Neural progenitor cell (in vitro differentiated cells): ENCODE results near the gene TBATA.

Experiments used
- CTCF ChIP-seq: fragments of 200-600 bp; sonication (generic); IDR thresholded peaks from 2 replicates; pipeline ENCODE4 v1.5.1; 2017; ENCODE audit warnings: antibody characterized with exemption, mild to moderate bottlenecking
- EZH2phosphoT487 ChIP-seq: fragments of 200-600 bp; sonication (generic); IDR thresholded peaks from 2 replicates; pipeline ENCODE4 v1.6.1; 2017; ENCODE audit warnings: antibody characterized with exemption

GRCh38 chr10:70760271-70760787 lies 24.8 kb downstream of the TBATA start:
- TF ChIP-seq EZH2phosphoT487, result no peak
- no peak for TF ChIP-seq CTCF
